Heart left ventricle (tissue), 13 donors: Measurements from ENCODE around the gene MIS18A.
"Not testable (repeated sequence)": the region's sequence is repeated elsewhere in the genome, so short reads cannot be mapped to it uniquely, and the experiment has no call there.

Source experiments
- CTCF ChIP-seq, 12 donors: fragments of 200-600 bp; sonication (generic) in 4 of 12; IDR thresholded peaks; one replicate each; pipeline versions ENCODE4 v1.5.0 to v1.8.0; 2018 to 2022; ENCODE audit warnings: antibody characterized with exemption in 12 of 12, mild to moderate bottlenecking in 5 of 12
- POLR2A ChIP-seq, 2 donors: fragments of 450-650 bp; IDR thresholded peaks; one replicate each; pipeline ENCODE4 v1.6.1; 2017; ENCODE audit warnings: antibody characterized with exemption in 2 of 2, mild to moderate bottlenecking in 2 of 2, moderate library complexity in 2 of 2
- donor health status: ischemic (EF 13 %, LVEDD 7.1; RV severe dilation, severe dysfunction).
- donor health status: DM: no; HTN: yes; CAD: no.
- donor health status: DM: no; HTN: no; CAD: no.
- donor health status: ischemic (EF 25% LVEDD 6.9; RV normal size, moderate dysfunction).
- donor health status: ischemic (EF 25% LVEDD 5.7; RV mildly dilated, moderate dysfunction).
- donor health status: ischemic (EF 35%, LVEDD 5.7; RV mildly dilated, moderate dysfunction).
- donor health status: nonischemic (EF 11% LVEDD 7.7; RV severe dilation, severe dysfunction).
- donor health status: DM: yes; HTN: yes; CAD: no.
- donor health status: PGD.
- donor health status: ischemic (EF 29% LVEDD 5.4; RV normal size, mild dysfunction).
- donor health status: nonischemic (EF 23%, LVEDD 6.1; RV moderate dilation, normal function).

- TF ChIP-seq CTCF, POLR2A (IDR thresholded peaks at IDR 0.05): not testable (repeated sequence)
Measured at GRCh38 chr21:32258786-32259048, 20.1 kb downstream of the MIS18A start.
